Right renal cortex interstitium (tissue), 3 donors: ENCODE results near the gene NAP1L4. TPM values are rescaled to one million over a fixed set of nuclear protein-coding genes. Genes with fewer than 3 reads are reported as not detected.

Experiments used
- DNase-seq, 3 donors: peaks; one replicate each; pipeline ENCODE4 v3.0.0-alpha.2; 2013; ENCODE audit warnings: low read depth in 3 of 3, low spot score in 2 of 3
- polyA plus RNA-seq, 3 donors: library from polyadenylated mRNA; unstranded; fragments of 120-200 nt; gene quantifications; one replicate each; pipeline ENCODE4 v1.2.1, GENCODE V29; 2013; ENCODE audit not compliant: insufficient read length in 3 of 3

NAP1L4 gene
- polyA plus RNA-seq, 3 donors = 200 to 243 (median 220) TPM

- DNase-seq = no peak
These were observed 20.1 kb upstream of the NAP1L4 start for GRCh38 chr11:3011891-3012885.

- DNase-seq = no peak
These were observed 18.6 kb upstream of the NAP1L4 start for GRCh38 chr11:3010521-3011275.

- no peak for DNase-seq
These were observed 17.9 kb upstream of the NAP1L4 start for GRCh38 chr11:3010004-3010403.

GRCh38 chr11:3009481-3009880, 17.4 kb upstream of the NAP1L4 start:
- DNase-seq = no peak

- DNase-seq = no peak
These were observed 16.7 kb upstream of the NAP1L4 start for GRCh38 chr11:3008746-3009336.

- no peak for DNase-seq
These were observed 15.4 kb upstream of the NAP1L4 start for GRCh38 chr11:3007404-3008010.

GRCh38 chr11:3006505-3007260, 14.6 kb upstream of the NAP1L4 start:
- DNase-seq = no peak

- DNase-seq = no peak
These were observed 12.4 kb upstream of the NAP1L4 start for GRCh38 chr11:3004481-3004880.

- DNase-seq = no peak
These were observed 11.5 kb upstream of the NAP1L4 start for GRCh38 chr11:3003396-3004231.

- no peak for DNase-seq
These were observed 10.7 kb upstream of the NAP1L4 start for GRCh38 chr11:3002871-3003270.

- no peak for DNase-seq
These were observed 10.3 kb upstream of the NAP1L4 start for GRCh38 chr11:3002351-3002861.

GRCh38 chr11:3001496-3001895, 9.4 kb upstream of the NAP1L4 start:
- no peak for DNase-seq

GRCh38 chr11:3000032-3000961, 8.2 kb upstream of the NAP1L4 start:
- DNase-seq = no peak

- no peak for DNase-seq
These were observed 7.4 kb upstream of the NAP1L4 start for GRCh38 chr11:2999464-2999998.

GRCh38 chr11:2998073-2998850, 6.1 kb upstream of the NAP1L4 start:
- DNase-seq = no peak

GRCh38 chr11:2997406-2997805, 5.3 kb upstream of the NAP1L4 start:
- DNase-seq = no peak

GRCh38 chr11:2996976-2997375, 4.8 kb upstream of the NAP1L4 start:
- DNase-seq = no peak
